Left kidney (tissue), 2 donors: ENCODE measurements around the gene TSPYL1. TPM values are rescaled to one million over a fixed set of nuclear protein-coding genes. Genes with fewer than 3 reads are reported as not detected.
"Not testable (repeated sequence)": the region's sequence is repeated elsewhere in the genome, so short reads cannot be mapped to it uniquely, and the experiment has no call there.

Source experiments
- DNase-seq: peaks from one replicate; pipeline ENCODE4 v3.0.0-alpha.2; 2013
- polyA plus RNA-seq: library from polyadenylated mRNA; unstranded; fragments of 120-200 nt; gene quantifications from one replicate; pipeline ENCODE4 v1.2.1, GENCODE V29; 2013; ENCODE audit not compliant: insufficient read length

TSPYL1 gene
- polyA plus RNA-seq, 1 donor = 103 TPM

- no peak for DNase-seq
These were observed 20.8 kb upstream of the TSPYL1 start for GRCh38 chr6:116300566-116300965.

- no peak for DNase-seq
These were observed 19.2 kb upstream of the TSPYL1 start for GRCh38 chr6:116298973-116299372.

GRCh38 chr6:116298273-116298672, 18.5 kb upstream of the TSPYL1 start:
- no peak for DNase-seq

- DNase-seq = no peak
These were observed 12.8 kb upstream of the TSPYL1 start for GRCh38 chr6:116292553-116292952.

- no peak for DNase-seq
These were observed 12.1 kb upstream of the TSPYL1 start for GRCh38 chr6:116291701-116292396.

- DNase-seq = no peak
These were observed 11.1 kb upstream of the TSPYL1 start for GRCh38 chr6:116290799-116291198.

- DNase-seq = no peak
These were observed 10.1 kb upstream of the TSPYL1 start for GRCh38 chr6:116289876-116290275.

GRCh38 chr6:116287689-116288282, 8.1 kb upstream of the TSPYL1 start:
- DNase-seq = no peak

- DNase-seq = no peak
These were observed 7.1 kb upstream of the TSPYL1 start for GRCh38 chr6:116286773-116287358.

GRCh38 chr6:116284984-116285383, 5.3 kb upstream of the TSPYL1 start:
- DNase-seq = not testable (repeated sequence)

- no peak for DNase-seq
These were observed 3.5 kb upstream of the TSPYL1 start for GRCh38 chr6:116283191-116283590.

GRCh38 chr6:116282698-116283097, 3.0 kb upstream of the TSPYL1 start:
- no peak for DNase-seq

GRCh38 chr6:116280933-116281316, 1.2 kb upstream of the TSPYL1 start:
- no peak for DNase-seq

- peak; percentile 54 for DNase-seq
These were observed 617 bp upstream of the TSPYL1 start for GRCh38 chr6:116280161-116280932.

GRCh38 chr6:116278854-116279231, 887 bp downstream of the TSPYL1 start:
- peak; percentile 57 for DNase-seq

GRCh38 chr6:116278481-116278829, 1.3 kb downstream of the TSPYL1 start:
- no peak for DNase-seq

GRCh38 chr6:116277124-116277523, 2.6 kb downstream of the TSPYL1 start:
- DNase-seq = no peak

GRCh38 chr6:116271149-116271708, 8.5 kb downstream of the TSPYL1 start:
- DNase-seq = no peak

GRCh38 chr6:116268589-116269293, 11.0 kb downstream of the TSPYL1 start:
- peak; percentile 71 for DNase-seq

GRCh38 chr6:116267836-116268588, 11.7 kb downstream of the TSPYL1 start:
- DNase-seq = no peak

GRCh38 chr6:116266803-116267202, 12.9 kb downstream of the TSPYL1 start:
- no peak for DNase-seq
